GM23248 (cell line): ENCODE measurements around the gene SKAP1.

Experiments used
- EZH2 ChIP-seq: fragments of 200-600 bp; sonication (generic); IDR thresholded peaks from 2 replicates; pipeline ENCODE4 v1.6.1; 2018; ENCODE audit warnings: antibody characterized with exemption, mild to moderate bottlenecking; ENCODE audit not compliant: insufficient read depth, poor library complexity, severe bottlenecking
- EZH2phosphoT487 ChIP-seq: fragments of 200-600 bp; sonication (generic); IDR thresholded peaks from 2 replicates; pipeline ENCODE4 v1.6.1; 2018; ENCODE audit warnings: antibody characterized with exemption, moderate library complexity, mild to moderate bottlenecking, low read depth; ENCODE audit not compliant: insufficient read depth

GRCh38 chr17:48478224-48479013 lies 48.4 kb upstream of the SKAP1 start:
- TF ChIP-seq EZH2 (no peak), EZH2phosphoT487 (no peak)
